Measurements from ENCODE around the gene COQ8B.

Gene COQ8B

DNA sequence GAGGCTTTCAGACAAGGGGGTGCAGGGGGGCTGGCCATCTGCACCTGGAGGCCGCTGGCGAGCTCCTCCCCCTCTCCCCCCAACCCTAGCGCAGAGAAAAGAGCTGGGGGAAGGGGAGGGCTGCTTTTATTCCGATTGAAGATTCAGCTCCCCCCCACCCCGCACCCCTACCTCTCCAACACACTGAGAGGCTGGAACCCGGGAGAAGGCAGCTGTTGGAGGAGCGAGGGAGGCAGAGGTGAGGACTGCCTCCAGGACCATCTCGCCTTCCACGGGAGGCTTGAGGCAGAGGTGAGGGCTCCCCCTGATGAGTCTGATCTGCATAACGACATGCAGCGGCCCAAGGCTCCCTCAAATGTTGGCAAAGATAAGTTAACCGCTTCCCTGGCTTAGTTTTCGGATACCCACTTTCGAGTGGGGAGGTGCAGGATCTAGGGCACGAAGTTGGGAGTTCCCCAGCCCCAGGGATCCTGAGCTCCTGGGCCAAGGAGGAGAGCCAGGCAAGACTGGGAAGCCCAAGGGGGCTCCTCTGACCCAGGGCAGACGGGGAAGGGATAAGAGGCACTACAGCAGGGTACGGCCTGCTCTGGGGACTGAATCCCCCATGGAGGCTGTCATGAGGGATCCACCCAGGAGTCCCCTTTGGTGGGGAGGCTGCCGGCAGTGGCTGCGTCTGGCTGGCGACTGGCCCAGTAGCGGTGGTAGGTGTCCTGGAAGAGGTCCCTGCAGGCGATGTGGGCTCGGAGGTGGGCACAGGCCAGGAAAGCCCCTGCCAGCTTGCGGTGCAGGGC lies 25.1 kb downstream of the COQ8B start:
- DNase-seq (ENCODE audit: low read depth in 2 of 2), result no peak

DNA sequence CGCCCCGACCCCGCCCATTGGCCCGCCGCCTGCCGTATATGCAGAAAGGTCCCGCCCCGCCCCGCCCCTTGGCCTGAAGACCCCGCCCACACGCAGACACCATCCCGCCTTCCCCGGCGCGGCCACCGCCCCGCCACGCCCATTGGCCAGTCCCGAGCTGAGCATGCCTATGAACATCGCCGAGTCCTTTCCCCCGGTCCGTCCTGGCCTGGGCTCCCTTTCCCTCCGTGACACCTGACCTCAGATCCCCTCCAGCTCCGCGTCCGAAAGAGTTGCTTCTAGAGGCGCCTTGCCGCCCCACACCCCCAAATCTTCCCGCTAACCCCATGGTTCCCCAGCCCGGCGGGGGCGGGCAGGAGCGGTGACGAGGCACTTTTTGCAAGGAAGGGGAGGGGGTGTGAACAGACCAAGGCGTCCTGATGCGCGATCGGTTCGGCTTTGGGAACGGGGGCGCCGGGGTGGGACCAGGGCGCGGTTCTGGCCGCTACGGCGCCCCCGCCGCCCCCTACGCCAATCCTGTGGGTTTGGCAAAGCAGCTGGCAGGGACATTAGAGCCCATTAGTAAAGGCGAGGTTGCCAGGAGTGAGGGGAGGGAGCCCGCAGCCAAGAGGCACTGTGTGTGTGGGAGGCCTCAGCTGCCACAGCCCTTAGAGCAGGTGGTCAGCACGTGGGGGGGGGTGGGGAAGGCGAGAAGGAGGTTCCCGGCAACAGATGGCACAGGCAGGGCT lies 25.8 kb downstream of the COQ8B start:
- DNase-seq (ENCODE audit: low read depth in 2 of 2), result peak; percentile 88 to 89

DNA sequence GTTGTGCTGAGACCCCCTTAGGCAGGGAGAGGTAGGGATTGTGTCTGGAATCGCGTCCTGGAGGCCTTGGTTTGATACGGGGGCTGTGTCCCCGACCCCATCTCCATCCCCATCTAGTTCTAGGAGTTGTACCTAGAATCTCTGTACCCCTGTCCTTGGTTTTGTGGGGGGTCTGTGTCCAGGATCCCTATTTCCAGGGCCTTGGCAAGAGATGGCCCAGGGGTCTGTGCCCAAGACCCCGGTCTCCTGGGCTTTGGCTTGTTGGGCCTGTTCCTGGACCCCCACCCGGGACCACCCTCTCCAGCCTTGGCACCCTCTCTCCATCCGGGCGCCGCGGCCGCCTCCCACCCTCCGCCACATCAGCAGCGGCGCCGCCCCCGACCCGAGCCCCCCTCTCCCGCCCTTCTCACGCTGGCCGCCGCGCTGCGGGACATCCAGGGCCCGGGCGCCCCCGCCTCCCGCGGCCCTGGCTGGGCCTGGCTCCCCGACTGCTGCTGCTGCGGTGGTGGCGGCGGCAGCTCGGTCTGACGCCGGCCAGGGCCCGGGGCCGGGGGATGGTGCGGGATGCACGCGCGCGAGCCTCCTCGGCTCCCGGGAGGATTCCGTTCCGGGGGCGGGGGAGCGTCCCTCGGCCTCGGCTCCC lies 26.5 kb downstream of the COQ8B start, which contains the start of gene NUMBL:
TSS of gene NUMBL (minus strand) at position 602 of the 643 bp plus-strand sequence. CDS start at position 434, 168 bp downstream.
- DNase-seq (ENCODE audit: low read depth in 2 of 2), result no peak

DNA sequence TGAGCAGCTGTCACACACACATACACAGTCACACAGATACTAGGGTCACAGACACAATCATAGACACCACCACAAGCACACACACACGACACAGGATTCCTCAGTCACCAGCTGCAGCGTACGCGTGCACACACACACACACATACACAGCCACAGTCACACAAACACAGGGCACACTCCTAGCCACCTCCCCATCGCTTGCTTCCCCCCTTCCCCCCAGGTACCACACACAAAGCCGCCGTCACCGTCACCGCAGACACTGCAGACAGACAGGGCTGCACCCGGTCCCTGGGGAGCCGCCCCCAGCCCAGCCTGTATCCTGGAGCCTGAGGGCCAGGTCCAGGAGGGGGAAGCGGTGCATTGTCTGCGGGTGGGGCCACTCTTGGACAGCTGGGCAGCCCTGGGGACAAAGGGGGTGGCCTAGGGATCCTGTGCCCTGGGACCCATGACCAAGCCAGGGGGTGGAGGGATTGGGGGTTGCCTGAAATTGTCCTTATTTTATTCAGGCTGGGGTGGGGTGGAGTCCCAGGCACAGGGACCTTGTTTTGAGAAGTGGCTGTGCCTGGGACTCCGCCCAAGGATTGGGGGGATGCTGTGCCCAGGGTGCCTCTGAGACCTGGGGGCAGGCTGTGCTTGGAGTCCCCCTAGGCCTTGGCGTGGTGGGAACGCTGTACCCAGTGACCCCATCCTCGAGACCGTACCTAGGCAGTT lies 27.2 kb downstream of the COQ8B start:
- DNase-seq (ENCODE audit: low read depth in 2 of 2), result no peak

DNA sequence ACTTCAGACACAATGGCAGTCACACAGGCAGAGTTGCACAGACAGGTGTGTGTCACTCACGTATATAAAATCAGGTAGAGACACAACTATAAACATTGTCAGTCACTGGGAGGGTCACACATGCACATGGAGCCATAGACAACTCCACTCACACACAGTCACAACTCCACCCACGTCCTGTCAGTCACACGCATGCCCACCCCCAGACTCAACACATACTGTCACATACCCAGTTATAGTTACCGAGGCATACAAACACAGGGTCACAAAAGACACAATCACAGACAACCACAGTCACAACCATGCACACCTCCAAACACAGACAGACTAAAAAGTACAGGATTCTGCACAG lies 27.7 kb downstream of the COQ8B start:
- no peak for DNase-seq (ENCODE audit: low read depth in 2 of 2)

DNA sequence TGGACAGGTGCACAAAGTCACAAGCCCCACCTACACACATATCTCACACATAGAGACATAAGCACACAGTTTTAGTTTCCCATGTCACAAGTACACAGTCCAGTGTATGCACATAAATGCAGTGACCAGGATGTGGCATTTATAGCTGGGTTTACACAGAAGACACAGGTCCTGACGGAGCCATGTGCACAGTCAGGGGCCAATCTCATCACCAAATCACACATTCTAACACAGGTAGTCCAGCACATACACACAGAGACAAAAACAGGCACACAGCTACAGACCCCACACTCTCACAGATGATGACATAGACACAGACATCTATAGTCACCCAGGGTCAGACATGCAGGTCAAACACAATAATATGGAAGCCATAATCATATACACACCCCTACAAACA lies 28.4 kb downstream of the COQ8B start:
- DNase-seq (ENCODE audit: low read depth in 2 of 2), result no peak

DNA sequence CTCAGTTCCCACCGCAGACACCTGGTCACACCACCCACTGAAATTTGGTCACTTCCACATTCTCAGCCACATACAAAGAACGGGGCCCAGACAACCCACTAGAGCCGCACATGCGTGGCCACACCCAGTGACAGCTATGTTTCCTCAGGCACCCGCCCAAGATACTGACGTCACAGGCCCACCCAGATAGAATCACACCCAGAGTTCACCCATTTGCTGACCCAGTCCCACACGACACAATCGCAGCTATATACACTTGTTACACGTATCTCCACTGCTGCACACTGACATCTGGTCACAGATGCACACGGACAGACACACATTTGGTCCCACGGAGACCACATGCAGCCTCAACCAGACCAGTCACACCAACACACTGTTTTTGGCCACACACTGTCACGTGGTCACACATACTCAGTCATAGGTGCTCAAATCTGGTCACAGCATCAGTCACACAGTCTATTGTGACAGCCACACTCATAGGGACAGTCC lies 29.1 kb downstream of the COQ8B start:
- DNase-seq (ENCODE audit: low read depth in 2 of 2), result no peak

DNA sequence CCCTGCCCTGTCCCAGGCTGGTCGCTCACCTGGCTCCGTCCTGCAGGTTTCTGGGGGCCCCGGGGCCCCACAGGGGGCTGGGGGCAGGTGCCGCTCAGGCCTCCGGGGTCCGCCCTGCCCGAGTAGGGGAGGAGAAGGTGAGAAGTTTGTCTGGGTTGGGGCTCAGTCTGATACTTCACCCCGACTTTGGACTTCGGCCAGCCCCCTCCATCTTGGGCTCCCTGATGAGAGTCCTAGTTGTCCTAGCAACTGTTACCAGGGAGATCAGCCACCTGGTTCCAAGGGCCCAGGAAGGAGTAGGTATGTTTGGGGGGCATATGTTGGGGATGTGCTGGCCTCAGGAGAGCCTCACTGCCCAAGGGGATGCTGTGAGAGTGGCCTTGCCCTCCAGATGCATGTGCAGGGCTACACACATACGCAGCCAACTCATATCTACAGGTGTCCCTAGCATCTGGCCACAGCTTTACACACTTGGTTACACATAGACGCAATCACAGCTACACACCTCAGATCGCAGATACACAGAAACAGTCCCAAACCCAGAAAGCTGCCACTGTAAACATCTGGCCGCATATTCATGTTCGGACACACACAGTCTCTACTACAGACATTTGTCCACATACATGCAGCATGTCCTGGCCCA lies 29.7 kb downstream of the COQ8B start:
- no peak for DNase-seq (ENCODE audit: low read depth in 2 of 2)

DNA sequence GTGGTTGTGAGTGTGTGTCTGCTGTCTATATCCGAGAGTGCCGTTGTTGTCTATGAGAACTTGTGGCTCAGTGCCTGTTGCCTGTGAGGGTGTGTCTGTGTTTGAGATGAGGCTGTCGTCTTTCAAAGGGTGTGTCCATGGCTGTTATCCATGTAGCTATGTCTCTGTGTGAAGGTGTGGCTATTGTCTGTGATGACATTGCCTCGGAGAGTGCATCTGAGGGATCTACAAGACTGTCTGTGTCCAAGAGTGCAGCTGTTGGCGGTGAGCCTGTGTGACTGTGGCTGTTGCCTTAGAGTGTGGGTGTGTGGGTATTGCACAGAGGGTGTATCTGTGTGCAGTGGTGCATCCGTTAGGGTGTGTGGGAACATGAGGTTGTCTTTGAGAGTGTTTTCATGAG lies 31.1 kb downstream of the COQ8B start:
- no peak for DNase-seq (ENCODE audit: low read depth in 2 of 2)

DNA sequence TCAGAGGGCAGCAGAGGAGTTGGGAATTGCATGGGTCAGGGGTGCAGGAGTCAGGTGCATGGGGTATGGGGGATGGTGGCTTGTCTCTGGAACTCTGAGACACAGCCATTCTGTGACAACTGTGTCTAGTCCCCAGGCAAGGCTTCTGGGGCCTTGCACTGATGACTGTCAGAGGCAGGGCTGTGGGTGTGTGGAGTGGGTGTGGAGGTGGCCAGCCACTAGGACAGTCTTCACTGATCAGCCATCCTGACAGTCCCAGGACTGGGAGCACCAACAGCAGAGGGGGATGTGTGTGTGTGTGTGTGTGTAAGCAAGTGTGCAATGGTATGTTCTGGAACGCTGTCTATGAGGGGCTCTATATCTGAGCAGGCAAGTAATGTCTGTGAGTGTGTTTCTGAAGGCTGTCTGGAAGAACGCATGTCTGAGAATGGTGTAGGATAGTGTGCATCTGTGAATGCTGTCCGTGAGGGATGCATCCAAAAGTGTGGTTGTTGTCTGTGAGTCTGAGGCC lies 31.6 kb downstream of the COQ8B start:
- no peak for DNase-seq (ENCODE audit: low read depth in 2 of 2)

DNA sequence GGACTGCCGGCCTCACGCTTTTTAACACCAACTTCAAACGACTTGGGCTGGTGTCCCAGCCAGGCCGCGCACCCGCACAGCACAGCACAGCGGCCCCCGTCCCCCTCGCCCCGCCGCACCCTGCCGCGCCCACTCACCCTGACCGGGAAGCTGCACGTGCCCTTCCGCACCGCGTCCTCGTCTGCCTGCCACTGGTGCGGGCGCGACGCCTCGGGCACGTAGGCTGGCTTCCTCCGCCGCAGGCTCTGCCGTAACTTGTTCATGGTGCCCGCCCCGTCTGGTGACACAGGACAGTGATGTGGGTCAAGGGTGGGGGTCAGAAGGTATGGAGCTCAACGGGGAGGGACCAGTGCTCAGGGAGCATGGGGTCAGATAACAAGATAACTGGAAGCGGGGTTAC lies 32.4 kb downstream of the COQ8B start:
- DNase-seq (ENCODE audit: low read depth in 2 of 2), result no peak

DNA sequence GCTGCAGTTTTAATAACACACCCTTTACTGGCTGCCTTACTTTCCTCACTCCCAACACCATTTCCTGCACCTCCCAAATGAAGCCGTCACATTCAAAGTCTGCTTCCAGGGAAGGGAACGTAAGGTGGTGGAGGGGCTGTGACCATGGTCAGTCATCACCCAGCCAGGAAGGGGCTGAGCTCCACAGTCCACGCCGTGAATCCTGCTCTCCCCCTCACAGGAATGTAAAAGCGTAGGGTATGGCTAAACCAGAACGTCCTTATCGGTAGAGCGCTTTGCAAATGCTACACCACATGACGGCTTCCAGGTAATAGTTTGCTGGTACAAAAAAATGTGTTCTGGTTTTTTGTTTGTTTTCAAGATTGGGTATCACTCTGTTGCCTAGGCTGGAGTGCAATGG lies 33.2 kb downstream of the COQ8B start:
- DNase-seq (ENCODE audit: low read depth in 2 of 2), result no peak

DNA sequence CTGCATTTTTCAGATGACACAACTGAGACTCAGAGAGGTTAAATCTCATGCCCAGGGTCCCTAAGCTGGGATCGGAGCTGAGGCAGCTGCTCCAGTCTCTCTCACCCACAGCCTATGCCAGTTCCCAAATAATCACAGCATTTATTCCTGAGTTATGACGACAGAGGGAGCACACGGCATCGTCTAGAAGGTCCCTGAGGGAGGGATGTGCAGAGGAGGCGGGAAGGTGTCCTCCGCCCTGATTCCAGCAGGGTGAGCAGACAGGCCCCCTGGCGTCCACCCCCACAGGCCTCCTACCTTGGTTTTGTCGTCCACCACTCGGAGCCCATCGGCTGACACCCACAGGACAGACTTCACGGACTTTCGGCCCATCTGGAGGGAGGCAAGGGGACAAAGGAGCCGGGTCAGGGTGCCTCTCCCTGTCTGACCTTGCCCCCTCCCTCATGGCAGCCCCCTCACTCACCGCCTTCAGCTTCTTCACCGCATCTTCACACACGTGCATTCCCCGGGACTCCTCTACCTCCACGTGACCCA lies 34.2 kb downstream of the COQ8B start:
- no peak for DNase-seq (ENCODE audit: low read depth in 2 of 2)

DNA sequence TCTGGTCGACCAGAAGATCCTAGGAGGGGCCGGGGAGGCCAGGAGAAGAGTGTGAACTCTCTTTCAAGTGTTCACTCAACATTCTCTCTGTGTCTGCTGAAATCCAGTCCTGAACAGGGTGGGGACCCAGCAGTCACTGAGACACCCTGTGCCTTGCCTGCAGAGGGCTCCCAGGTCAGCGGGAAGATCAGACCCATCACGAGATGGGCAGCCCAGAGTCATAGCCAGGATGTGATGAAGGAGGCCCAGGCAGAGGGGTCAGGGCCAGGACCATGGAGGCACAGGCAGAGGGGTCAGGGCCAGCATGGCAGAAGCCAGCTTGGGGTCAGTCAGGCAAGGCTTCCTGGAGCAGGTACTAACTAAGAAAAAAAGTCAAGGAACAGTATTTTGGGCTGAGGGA lies 35.6 kb downstream of the COQ8B start:
- no peak for DNase-seq (ENCODE audit: low read depth in 2 of 2)

DNA sequence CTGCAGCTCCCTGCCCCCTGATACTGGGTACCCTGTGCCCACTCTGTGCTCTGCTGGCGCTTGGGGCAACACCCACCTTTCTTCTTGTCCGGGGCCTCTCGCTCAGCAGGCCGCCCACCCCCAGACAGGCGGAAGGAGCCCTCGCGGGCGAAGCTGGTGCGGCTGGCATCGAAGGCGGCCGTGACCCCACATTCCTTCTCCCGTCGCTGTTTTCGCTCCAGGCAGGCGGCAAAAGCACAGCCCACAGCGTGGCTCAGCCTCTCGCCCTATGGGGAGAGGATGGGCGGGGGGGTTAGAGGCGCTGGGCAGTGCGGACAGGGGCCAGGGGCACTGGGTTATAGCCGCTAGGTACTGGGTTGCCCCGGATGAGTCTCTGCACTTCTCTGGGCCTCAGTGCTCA lies 39.5 kb downstream of the COQ8B start:
- no peak for DNase-seq (ENCODE audit: low read depth in 2 of 2)

DNA sequence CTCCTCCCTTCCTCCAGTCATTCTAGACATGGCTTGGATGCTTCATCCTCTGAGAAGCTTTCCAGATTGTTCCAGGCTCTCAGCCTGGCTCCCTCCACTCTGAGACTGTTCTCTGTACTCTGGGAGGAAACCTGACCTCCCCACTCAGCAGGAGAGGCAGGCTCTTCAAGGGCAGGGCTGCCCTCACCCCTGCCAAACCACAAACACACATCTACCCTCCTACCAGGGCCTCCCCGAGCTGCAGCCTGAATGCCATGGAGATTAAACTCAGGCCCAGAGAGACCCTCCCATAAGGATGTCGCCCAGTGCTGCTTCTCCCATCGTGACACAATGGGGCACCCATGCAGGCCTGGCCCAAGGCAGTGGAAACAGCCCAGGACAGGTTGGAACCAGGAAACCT lies 42.4 kb downstream of the COQ8B start:
- no peak for DNase-seq (ENCODE audit: low read depth in 2 of 2)

DNA sequence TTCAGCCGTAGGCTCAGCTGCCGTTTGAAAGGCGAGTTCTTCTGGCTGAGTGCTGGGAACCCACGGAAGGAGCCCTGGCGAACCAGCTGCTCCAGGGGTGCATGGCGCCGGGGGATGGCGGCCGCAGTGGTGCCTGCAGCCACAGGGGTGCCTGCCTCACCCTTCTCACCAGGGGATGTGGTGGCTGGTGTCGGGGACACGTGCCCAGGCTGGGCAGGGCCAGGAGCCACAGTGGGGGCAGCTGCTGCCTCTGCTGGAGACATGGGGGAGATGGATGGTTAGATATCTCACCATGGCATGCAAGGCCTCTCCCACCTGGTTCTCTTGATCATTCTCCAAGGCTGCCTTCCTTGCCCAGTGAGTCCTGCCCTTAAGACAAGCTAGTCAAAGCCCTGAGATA lies 43.3 kb downstream of the COQ8B start:
- no peak for DNase-seq (ENCODE audit: low read depth in 2 of 2)

DNA sequence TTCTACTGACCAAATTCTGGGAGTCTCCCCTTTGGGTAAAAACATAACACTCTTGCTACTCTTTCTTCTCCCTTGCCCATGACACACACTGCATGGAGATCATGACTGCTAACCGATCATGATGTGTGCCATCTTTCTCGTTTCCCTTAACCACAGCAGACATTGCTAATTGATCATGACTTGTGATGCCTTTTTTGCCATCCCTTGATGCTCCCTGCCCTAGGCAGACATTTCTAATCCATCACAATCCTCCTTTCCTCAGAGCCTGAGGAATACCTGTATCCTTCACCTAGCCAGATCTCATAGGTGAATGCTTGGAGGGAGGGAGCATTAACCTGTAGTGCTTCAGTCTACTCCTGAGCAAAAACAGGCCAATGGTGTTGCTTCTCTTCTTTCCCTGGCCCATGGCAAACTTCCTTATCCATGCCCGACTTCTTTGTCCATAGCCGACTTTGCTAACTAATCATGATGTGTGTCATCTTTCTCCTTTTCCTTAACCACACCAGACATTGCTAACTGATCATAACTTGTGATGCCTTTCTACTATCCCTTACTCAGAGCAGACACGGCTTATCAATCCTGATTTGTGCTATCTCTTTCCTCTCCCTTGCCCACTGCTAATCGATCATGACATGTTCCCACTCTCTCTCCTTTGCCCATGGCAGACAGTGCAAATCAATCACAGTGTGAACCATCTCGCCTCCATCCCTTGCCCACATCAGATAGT lies 44.0 kb downstream of the COQ8B start:
- DNase-seq (ENCODE audit: low read depth in 2 of 2), result no peak

DNA sequence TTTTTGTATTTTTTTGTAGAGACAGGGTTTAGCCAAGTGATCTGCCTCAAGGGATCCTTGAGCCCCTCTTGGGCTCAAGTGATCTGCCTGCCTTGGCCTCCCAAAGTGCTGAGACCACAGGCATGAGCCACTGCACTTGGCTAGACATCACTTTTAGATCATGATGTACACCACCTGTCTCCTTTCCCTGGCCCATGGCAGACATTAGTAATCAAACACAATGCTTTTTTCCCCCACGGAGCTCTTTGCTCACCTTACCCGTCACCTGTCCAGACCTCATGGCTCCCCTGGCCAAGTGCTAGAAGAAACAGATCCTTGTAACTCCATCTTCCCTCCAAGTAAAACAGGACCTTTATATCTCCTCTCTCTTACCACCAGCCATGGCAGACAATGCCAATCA lies 44.6 kb downstream of the COQ8B start:
- DNase-seq (ENCODE audit: low read depth in 2 of 2), result no peak

DNA sequence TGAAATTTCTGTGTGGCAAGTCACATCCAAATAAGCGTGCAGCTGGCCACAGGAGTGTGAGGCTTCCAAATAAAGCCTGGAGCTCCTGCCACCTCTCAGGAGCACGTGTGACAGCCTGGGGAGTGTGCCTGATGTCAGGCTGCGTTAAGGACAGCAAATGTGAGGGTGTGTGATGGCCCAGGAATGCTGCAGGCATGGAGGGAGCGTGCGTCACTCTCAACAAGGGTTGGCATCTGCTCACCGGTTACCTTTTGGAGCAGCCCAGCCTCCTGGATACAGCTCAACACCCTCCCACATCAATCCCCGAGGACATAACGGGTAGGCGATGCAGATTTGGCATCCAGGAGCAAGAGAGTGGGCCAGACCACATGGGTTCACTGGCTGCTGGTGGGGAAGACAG lies 45.3 kb downstream of the COQ8B start:
- no peak for DNase-seq (ENCODE audit: low read depth in 2 of 2)

Measured in stimulated activated CD4-positive, alpha-beta T cell treated with anti-CD3 and anti-CD28 coated beads, Interleukin-4, amount 100 ng/mL, for 48 hours (primary cell).